ENCODE measurements around the gene SS18.

Gene SS18

GRCh38 chr18:25992566-25992965 is 97.8 kb downstream of the SS18 start:
- FAIRE-seq, result no peak

GRCh38 chr18:25990473-25990872 is 99.9 kb downstream of the SS18 start:
- no peak for FAIRE-seq

- no peak for FAIRE-seq
These were observed 104.6 kb downstream of the SS18 start for GRCh38 chr18:25985707-25986394.

- FAIRE-seq, result no peak
These were observed 106.7 kb downstream of the SS18 start for GRCh38 chr18:25983730-25984129.

GRCh38 chr18:25982961-25983360 is 107.5 kb downstream of the SS18 start:
- FAIRE-seq, result no peak

GRCh38 chr18:25982153-25982552 is 108.3 kb downstream of the SS18 start:
- FAIRE-seq, result no peak

- no peak for FAIRE-seq
These were observed 110.9 kb downstream of the SS18 start for GRCh38 chr18:25979369-25980040.

- FAIRE-seq, result no peak
These were observed 113.9 kb downstream of the SS18 start for GRCh38 chr18:25976554-25976953.

GRCh38 chr18:25974630-25975077 is 115.8 kb downstream of the SS18 start:
- no peak for FAIRE-seq
